Retina (tissue), 1 donor: ENCODE measurements around the gene CA6.
"Not testable (repeated sequence)": the region's sequence is repeated elsewhere in the genome, so short reads cannot be mapped to it uniquely, and the experiment has no call there.

Source experiments
- DNase-seq: peaks from one replicate; pipeline ENCODE4 v3.0.0-alpha.2; 2016

Gene CA6

GRCh38 chr1:9009438-9010370, 64.0 kb downstream of the CA6 start:
- no peak for DNase-seq

GRCh38 chr1:9010781-9011323, 65.2 kb downstream of the CA6 start:
- DNase-seq = no peak

- no peak for DNase-seq
Observed at GRCh38 chr1:9013819-9014218, 68.2 kb downstream of the CA6 start.

- DNase-seq = no peak
Observed at GRCh38 chr1:9014475-9015375, 69.1 kb downstream of the CA6 start.

DNA sequence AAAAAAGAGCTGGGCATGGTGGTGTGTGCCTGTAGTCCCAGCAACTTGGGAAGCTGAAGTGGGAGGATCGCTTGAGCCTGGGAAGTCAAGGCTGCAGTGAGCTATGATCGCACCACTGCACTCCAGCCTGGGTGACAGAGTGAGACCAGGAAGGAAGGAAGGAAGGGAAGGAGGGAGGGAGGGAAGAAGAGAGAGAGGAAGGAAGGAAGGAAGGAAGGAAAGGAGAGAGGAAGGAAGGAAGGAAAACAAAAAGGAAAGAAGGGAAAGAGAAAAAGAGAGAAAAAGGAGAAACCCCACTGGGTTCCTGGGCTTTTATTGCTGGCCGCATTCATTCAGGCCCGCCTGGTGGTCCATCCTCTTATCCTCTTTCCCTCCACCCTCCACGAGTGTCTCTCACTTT, 70.8 kb downstream of the CA6 start:
- no peak for DNase-seq

- DNase-seq = no peak
Observed at GRCh38 chr1:9018333-9018732, 72.7 kb downstream of the CA6 start.

DNA sequence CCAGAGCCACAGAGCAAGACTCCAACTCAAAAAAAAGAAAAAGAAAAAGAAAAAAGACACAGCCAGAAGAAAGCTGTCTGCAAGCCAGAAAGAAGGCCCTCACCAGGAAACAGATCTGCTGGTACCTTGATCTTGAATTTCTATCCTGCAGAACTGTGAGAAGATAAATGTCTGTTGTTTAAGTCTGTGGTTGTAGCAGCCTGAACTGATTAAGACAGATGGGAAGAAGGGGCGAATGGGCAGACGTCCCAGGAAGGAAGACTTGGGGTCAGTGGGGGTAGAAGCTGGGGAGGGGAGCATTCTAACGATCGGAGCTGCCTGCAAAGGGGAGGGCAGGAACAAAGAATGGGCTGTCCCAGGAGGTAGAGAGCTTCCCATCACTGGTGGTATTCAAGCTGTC, 74.2 kb downstream of the CA6 start:
- DNase-seq = no peak

DNA sequence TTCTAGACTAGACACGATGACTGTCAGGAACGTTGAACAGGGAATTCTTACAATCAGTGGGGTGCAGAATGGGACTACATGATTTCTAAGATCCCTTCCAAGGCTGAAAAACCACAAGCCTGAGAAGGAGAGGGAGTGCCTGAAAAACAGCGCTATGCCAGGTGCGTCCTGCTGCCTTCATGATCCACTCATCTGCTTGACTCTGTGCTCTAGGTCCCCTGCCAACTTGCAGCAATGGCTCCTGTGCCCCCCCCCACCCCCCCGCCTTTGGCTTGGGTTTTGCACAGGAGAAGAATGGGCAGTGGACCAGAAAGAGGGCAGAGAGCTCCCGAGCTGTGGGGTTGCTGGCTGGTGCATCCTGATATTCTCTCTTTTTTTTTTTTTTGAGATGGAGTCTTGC, 74.6 kb downstream of the CA6 start:
- no peak for DNase-seq

DNA sequence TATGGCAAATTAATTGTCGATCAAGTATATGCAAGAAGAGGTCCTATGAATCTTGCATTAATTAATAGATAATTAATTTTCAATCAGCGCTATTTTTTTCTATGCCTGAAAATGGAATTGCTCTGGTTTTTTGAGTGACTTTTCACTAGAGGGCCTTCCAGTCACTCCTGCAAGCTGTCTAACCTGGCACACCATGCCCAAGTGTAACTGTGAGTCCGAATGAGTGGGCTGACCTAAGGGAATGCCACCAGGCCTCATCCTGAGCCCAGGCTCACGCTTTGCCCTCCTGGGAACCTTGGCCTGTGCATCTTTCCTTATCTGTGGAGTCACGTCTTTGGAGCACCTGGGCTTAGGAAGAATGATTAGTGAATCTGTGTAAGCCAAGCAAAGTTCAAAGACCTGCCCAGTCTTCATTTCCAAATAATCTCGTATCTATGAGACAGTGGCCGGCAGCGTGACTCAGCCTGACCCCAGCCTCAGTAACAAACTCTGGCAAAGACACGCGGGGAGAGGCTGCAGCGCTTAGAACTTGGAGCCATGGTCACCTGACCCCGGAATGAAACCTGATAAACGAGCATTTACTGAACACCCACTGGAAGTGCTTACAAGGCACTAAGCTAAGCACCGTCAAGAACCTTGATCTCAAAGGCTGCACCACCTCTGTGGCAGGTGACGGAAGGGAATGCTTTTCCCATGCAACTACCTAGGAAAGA, 76.5 kb downstream of the CA6 start:
- not testable (repeated sequence) for DNase-seq

- DNase-seq = no peak
Observed at GRCh38 chr1:9022773-9023172, 77.1 kb downstream of the CA6 start.
